ENCODE measurements around the gene MICAL3.

MICAL3 gene

GRCh38 chr22:17781319-17782031 lies 242.9 kb downstream of the MICAL3 start:
- Histone ChIP-seq H3K27ac (peak overlapping the region in 17 of 21 experiments; percentile 2 to 77 (median 43)), H3K4me3 (no peak overlapping the region)

- H3K27ac ChIP-seq = peak overlapping the region in 13 of 21 experiments; percentile 3 to 77 (median 45)
- no peak overlapping the region for H3K4me3 ChIP-seq
Observed at GRCh38 chr22:17780741-17781318, 243.5 kb downstream of the MICAL3 start.

- Histone ChIP-seq H3K4me3 (no peak overlapping the region), H3K27ac (no peak overlapping the region)
Observed at GRCh38 chr22:17780116-17780740, 244.1 kb downstream of the MICAL3 start.

GRCh38 chr22:17779286-17780115 lies 244.9 kb downstream of the MICAL3 start:
- no peak overlapping the region for H3K27ac ChIP-seq
- H3K4me3 ChIP-seq = no peak overlapping the region

GRCh38 chr22:17778412-17778976 lies 245.9 kb downstream of the MICAL3 start:
- Histone ChIP-seq H3K4me3 (peak overlapping the region in 1 of 7 experiments; percentile 30), H3K27ac (peak overlapping the region in 5 of 21 experiments; percentile 83 to 97 (median 95))

GRCh38 chr22:17777717-17778044 lies 246.7 kb downstream of the MICAL3 start:
- peak overlapping the region; percentile 12 to 97 (median 74) for H3K27ac ChIP-seq
- H3K4me3 ChIP-seq = peak overlapping the region; percentile 17 to 41 (median 29)

- Histone ChIP-seq H3K27ac (peak overlapping the region; percentile 12 to 97 (median 74)), H3K4me3 (peak overlapping the region; percentile 17 to 41 (median 29))
Observed at GRCh38 chr22:17777005-17777716, 247.2 kb downstream of the MICAL3 start.

GRCh38 chr22:17775781-17776465 lies 248.4 kb downstream of the MICAL3 start:
- Histone ChIP-seq H3K4me3 (no peak overlapping the region), H3K27ac (peak overlapping the region in 7 of 21 experiments; percentile 28 to 97 (median 55))

GRCh38 chr22:17774926-17775685 lies 249.3 kb downstream of the MICAL3 start:
- Histone ChIP-seq H3K4me3 (peak overlapping the region in 3 of 7 experiments; percentile 79 to 87 (median 86)), H3K27ac (peak overlapping the region in 10 of 21 experiments; percentile 37 to 97 (median 72))

GRCh38 chr22:17774206-17774925 lies 250.0 kb downstream of the MICAL3 start, which contains the start of gene BID:
BID (minus strand) TSS chr22:17774469; CDS start chr22:17750116, 24,353 bp downstream.
- Histone ChIP-seq H3K4me3 (peak within 1 kb of the TSS; percentile 71 to 87 (median 79)), H3K27ac (peak within 1 kb of the TSS; percentile 51 to 97 (median 87))

- Histone ChIP-seq H3K27ac (peak overlapping the region; percentile 51 to 97 (median 87)), H3K4me3 (peak overlapping the region; percentile 71 to 87 (median 79))
Observed at GRCh38 chr22:17773606-17774205, 250.7 kb downstream of the MICAL3 start.

GRCh38 chr22:17772958-17773605 lies 251.3 kb downstream of the MICAL3 start:
- peak overlapping the region in 16 of 21 experiments; percentile 78 to 97 (median 88) for H3K27ac ChIP-seq
- H3K4me3 ChIP-seq = peak overlapping the region; percentile 71 to 87 (median 79)

GRCh38 chr22:17772249-17772957 lies 252.0 kb downstream of the MICAL3 start:
- H3K4me3 ChIP-seq = peak overlapping the region in 5 of 7 experiments; percentile 72 to 86 (median 79)
- H3K27ac ChIP-seq = peak overlapping the region in 12 of 21 experiments; percentile 21 to 97 (median 84)

GRCh38 chr22:17770180-17771077 lies 253.9 kb downstream of the MICAL3 start:
- no peak overlapping the region for H3K4me3 ChIP-seq
- H3K27ac ChIP-seq = peak overlapping the region in 4 of 21 experiments; percentile 29 to 97 (median 70)
